Right atrium auricular region (tissue), 2 donors: ENCODE data around the gene GLCE. TPM values are rescaled to one million over a fixed set of nuclear protein-coding genes. Genes with fewer than 3 reads are reported as not detected.
"Not testable (repeated sequence)": the region's sequence is repeated elsewhere in the genome, so short reads cannot be mapped to it uniquely, and the experiment has no call there.

Experiments used
- DNase-seq: peaks from one replicate; pipeline ENCODE4 v3.0.0-alpha.2; 2019; ENCODE audit warnings: low spot score
- H3K27ac ChIP-seq, 2 donors: fragments of 200-600 bp; sonication (generic); 1 replicate in 1 of 2; 2 replicates in 1 of 2; pipeline ENCODE4 v1.5.1; 2016 to 2019
- H3K27me3 ChIP-seq, 2 donors: fragments of 200-600 bp; sonication (generic); one replicate each; pipeline versions ENCODE4 v1.5.1 to v1.6.0; 2017 to 2019
- H3K36me3 ChIP-seq: fragments of 200-600 bp; sonication (generic); one replicate; pipeline ENCODE4 v1.5.1; 2016
- H3K4me1 ChIP-seq, 2 donors: fragments of 200-600 bp; sonication (generic); one replicate each; pipeline versions ENCODE4 v1.5.1 to v1.6.0; 2017 to 2019
- H3K4me3 ChIP-seq, 2 donors: fragments of 200-600 bp; sonication (generic); 1 replicate in 1 of 2; 2 replicates in 1 of 2; pipeline ENCODE4 v1.5.1; 2017 to 2019; ENCODE audit warnings: mild to moderate bottlenecking in 1 of 2, moderate library complexity in 1 of 2
- H3K9me3 ChIP-seq, 2 donors: fragments of 200-600 bp; sonication (generic); one replicate each; pipeline ENCODE4 v1.5.1; 2019
- total RNA-seq, 2 donors: library from RNA; depleted of rRNA; stranded (reverse); fragments of >200 nt; gene quantifications; one replicate each; pipeline ENCODE4 v1.1.0, GENCODE V29; 2016
- TF ChIP-seq, protein P1 (sequence below), 2 donors: fragments of 200-600 bp; sonication (generic); IDR thresholded peaks; one replicate each; pipeline ENCODE4 v1.5.1; 2019; ENCODE audit warnings: antibody characterized with exemption in 2 of 2

GLCE gene
- total RNA-seq, 2 donors from 2014 or later: 7.0 to 9.6 TPM

DNA sequence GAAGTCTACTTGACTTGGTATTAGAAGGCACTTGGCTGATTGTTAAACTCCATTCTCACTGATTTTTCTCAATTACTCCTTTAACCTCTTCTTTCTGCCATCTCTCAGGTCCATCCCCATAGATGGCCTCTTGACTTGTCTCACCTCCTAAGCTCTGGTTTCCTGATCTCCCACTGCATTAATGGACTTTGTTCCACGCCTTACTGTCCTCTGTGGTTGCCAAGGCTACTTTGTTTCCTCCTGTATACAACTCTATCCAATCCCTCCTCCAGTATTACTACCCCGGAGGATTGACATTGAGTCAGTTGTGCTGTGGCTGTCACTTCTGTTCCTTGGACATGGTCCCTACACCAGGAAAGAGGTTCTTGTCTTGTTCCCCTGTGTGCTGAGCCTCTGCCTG is 10.6 kb upstream of the GLCE start:
- Histone ChIP-seq H3K36me3 (no peaks in the 10 kb centered on the region), H3K27me3 (no peaks in the 10 kb centered on the region), H3K4me3 (no peak overlapping the region), H3K27ac (no peak overlapping the region), H3K4me1 (no peaks in the 10 kb centered on the region), H3K9me3 (no peaks in the 10 kb centered on the region)
- TF ChIP-seq, protein P1, sequence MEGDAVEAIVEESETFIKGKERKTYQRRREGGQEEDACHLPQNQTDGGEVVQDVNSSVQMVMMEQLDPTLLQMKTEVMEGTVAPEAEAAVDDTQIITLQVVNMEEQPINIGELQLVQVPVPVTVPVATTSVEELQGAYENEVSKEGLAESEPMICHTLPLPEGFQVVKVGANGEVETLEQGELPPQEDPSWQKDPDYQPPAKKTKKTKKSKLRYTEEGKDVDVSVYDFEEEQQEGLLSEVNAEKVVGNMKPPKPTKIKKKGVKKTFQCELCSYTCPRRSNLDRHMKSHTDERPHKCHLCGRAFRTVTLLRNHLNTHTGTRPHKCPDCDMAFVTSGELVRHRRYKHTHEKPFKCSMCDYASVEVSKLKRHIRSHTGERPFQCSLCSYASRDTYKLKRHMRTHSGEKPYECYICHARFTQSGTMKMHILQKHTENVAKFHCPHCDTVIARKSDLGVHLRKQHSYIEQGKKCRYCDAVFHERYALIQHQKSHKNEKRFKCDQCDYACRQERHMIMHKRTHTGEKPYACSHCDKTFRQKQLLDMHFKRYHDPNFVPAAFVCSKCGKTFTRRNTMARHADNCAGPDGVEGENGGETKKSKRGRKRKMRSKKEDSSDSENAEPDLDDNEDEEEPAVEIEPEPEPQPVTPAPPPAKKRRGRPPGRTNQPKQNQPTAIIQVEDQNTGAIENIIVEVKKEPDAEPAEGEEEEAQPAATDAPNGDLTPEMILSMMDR (IDR thresholded peaks at IDR 0.05): no peak
- no peak for DNase-seq

DNA sequence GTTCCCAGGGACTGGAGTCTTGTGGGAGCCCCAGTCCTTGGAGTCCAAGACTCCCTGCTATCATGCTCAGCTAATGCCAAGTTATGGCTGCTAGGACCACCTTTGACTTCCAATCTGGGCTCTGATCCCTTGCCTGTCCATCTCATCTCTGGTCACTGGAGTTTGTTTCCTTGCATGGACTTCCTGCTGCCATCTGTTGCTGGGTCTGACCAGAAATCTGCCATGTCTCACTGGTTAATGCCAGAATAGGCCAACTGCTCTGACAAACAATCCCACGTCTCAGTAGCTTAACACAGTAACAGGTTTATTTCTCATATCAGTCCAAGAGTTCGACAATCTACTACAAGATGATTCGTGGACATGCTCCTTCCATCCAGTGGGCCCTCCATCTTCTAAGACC is 10.1 kb upstream of the GLCE start:
- no peaks in the 10 kb centered on the region for H3K4me1 ChIP-seq
- H3K27ac ChIP-seq: no peak overlapping the region
- no peaks in the 10 kb centered on the region for H3K27me3 ChIP-seq
- DNase-seq: no peak
- H3K4me3 ChIP-seq: no peak overlapping the region
- TF ChIP-seq, protein P1 (IDR thresholded peaks at IDR 0.05): no peak
- H3K9me3 ChIP-seq: no peaks in the 10 kb centered on the region
- H3K36me3 ChIP-seq: no peaks in the 10 kb centered on the region

DNA sequence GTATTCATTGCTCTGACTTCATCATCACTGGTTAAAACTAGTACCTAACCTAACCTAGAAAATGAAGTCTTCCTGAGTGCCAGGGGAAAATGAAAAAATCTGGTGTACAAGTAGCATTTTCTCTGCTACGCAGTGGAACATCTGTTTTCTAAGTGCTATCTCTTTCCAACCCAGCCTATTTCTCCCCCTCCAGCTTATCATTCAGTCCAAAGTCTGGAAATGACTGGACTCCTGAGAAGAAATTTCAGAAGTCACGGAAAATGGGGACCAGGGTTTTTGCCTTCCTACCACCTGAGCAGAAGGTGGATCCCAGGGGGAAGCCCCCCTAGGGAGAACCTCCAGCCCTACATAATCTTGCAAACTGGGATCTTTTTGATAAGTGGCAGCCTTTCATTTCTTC is 9.6 kb upstream of the GLCE start:
- H3K9me3 ChIP-seq: no peaks in the 10 kb centered on the region
- no peaks in the 10 kb centered on the region for H3K36me3 ChIP-seq
- TF ChIP-seq, protein P1 (IDR thresholded peaks at IDR 0.05): no peak
- DNase-seq: no peak
- H3K27me3 ChIP-seq: no peaks in the 10 kb centered on the region
- no peaks in the 10 kb centered on the region for H3K4me1 ChIP-seq
- H3K4me3 ChIP-seq: no peak overlapping the region
- no peak overlapping the region for H3K27ac ChIP-seq

DNA sequence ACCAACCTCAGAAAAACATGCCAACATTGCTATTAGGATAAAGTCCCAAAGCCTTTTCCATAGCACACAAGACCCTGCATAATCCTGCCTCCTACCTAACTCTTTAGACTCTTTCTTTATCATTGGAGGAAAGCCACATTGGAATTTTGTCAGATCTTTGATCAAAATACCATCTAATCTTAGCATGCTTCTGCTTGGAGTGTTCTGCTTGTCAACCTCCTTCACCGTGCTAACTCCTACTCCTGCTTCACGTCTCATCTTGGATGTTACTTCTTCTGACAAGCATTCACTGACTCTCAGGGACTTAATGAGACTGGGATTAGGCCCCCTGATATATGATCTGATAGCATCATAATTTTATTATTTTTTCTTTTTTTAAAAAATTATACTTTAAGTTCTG is 7.4 kb upstream of the GLCE start:
- Histone ChIP-seq H3K27me3 (no peaks in the 10 kb centered on the region), H3K9me3 (no peaks in the 10 kb centered on the region), H3K4me1 (no peaks in the 10 kb centered on the region), H3K36me3 (no peaks in the 10 kb centered on the region), H3K27ac (no peak overlapping the region), H3K4me3 (no peak overlapping the region)
- no peak for DNase-seq
- TF ChIP-seq, protein P1 (IDR thresholded peaks at IDR 0.05): no peak

DNA sequence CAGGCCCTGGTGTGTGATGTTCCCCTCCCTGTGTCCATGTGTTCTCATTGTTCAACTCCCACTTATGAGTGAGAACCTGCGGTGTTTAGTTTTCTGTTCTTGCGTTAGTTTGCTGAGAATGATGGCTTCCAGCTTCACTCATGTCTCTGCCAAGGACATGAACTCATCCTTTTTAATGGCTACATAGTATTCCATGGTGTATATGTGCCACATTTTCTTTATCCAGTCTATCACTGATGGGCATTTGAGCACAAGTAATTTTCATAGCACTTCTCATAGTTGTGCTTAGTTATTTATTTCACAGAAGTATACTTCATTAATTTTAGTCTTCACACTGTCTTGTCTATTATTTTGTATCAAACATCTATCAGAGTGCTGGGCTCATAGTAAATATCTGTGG is 6.8 kb upstream of the GLCE start:
- H3K27ac ChIP-seq, H3K4me3 ChIP-seq, H3K36me3 ChIP-seq, H3K27me3 ChIP-seq, H3K9me3 ChIP-seq, DNase-seq, H3K4me1 ChIP-seq: not testable (repeated sequence)

DNA sequence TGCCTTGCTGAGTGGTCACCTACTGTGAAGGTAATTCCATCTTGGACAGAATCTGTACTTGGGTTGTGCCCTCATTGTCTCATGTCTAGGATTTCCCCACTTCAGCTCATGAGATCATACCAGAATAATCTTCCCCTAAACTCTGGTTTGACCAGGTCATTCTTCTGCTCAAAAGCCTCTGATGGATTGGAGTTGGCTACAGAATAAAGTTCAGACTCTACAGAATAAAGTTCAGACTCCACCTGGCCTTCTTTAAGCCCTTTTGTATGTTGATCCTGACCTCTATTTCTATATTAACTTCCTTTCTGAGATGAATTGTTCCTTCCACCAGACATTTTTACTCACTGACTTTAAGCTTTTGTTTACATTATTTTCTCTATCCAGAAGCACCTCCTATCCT is 6.4 kb upstream of the GLCE start:
- Histone ChIP-seq H3K4me3 (no peak overlapping the region), H3K27ac (no peak overlapping the region), H3K36me3 (no peaks in the 10 kb centered on the region), H3K4me1 (no peaks in the 10 kb centered on the region), H3K9me3 (no peaks in the 10 kb centered on the region), H3K27me3 (no peaks in the 10 kb centered on the region)
- DNase-seq: no peak
- TF ChIP-seq, protein P1 (IDR thresholded peaks at IDR 0.05): no peak
